CD4-positive, alpha-beta memory T cell (primary cell): ENCODE data around the gene IL17REL. TPM values are rescaled to one million over a fixed set of nuclear protein-coding genes. Genes with fewer than 3 reads are reported as not detected.

Experiments
- CTCF ChIA-PET: fragments of 350-600 bp; sonication (Branson Sonifier 250); formaldehyde crosslinking; loops from one replicate; lab custom pipeline; 2021; ENCODE audit warnings: inconsistent platforms; ENCODE audit not compliant: partially characterized antibody; lab: Charles Lee
- POLR2A ChIA-PET: fragments of 350-600 bp; sonication (Branson Sonifier 250); formaldehyde crosslinking; loops from one replicate; lab custom pipeline; 2021; ENCODE audit not compliant: partially characterized antibody; lab: Charles Lee
- DNase-seq, 5 donors: peaks; one replicate each; pipeline versions ENCODE4 v3.0.0 to v3.0.0-alpha.2; 2020 to 2022; ENCODE audit warnings: mixed read lengths in 1 of 5
- H3K27ac ChIP-seq: one replicate; pipeline ENCODE4 v1.7.0; 2013; ENCODE audit warnings: low read depth, low read length
- H3K27me3 ChIP-seq: 2 replicates; pipeline ENCODE4 v1.7.0; 2013; ENCODE audit warnings: mild to moderate bottlenecking, low read length, moderate library complexity; ENCODE audit not compliant: insufficient read depth
- H3K36me3 ChIP-seq: 2 replicates; pipeline ENCODE4 v1.7.0; 2013; ENCODE audit warnings: mild to moderate bottlenecking, low read length, moderate library complexity; ENCODE audit not compliant: insufficient read depth
- H3K4me1 ChIP-seq: 2 replicates; pipeline ENCODE4 v1.7.0; 2013; ENCODE audit warnings: mild to moderate bottlenecking, low read length, moderate library complexity; ENCODE audit not compliant: insufficient read depth
- H3K4me3 ChIP-seq, 2 donors: one replicate each; pipeline ENCODE4 v1.7.0; 2013; ENCODE audit warnings: low read length in 2 of 2, mild to moderate bottlenecking in 1 of 2
- H3K9me3 ChIP-seq, 2 donors: one replicate each; pipeline ENCODE4 v1.7.0; 2013; ENCODE audit warnings: low read length in 2 of 2, control low read depth in 1 of 2; ENCODE audit not compliant: control insufficient read depth in 1 of 2
- H3K27ac Mint-ChIP-seq, 7 donors: one replicate each; pipeline ENCODE4 v1.8.0; 2020 to 2021; ENCODE audit warnings: mixed read lengths in 7 of 7, mild to moderate bottlenecking in 6 of 7, inconsistent platforms in 3 of 7, moderate library complexity in 3 of 7
- H3K27me3 Mint-ChIP-seq, 2 donors: one replicate each; pipeline ENCODE4 v1.8.0; 2020 to 2021; ENCODE audit warnings: mixed read lengths in 2 of 2
- H3K36me3 Mint-ChIP-seq, 2 donors: one replicate each; pipeline ENCODE4 v1.8.0; 2020 to 2021; ENCODE audit warnings: mixed read lengths in 2 of 2, inconsistent platforms in 1 of 2, mild to moderate bottlenecking in 1 of 2
- H3K4me1 Mint-ChIP-seq, 4 donors: one replicate each; pipeline ENCODE4 v1.8.0; 2020 to 2021; ENCODE audit warnings: mixed read lengths in 4 of 4, mild to moderate bottlenecking in 1 of 4
- H3K4me3 Mint-ChIP-seq, 8 donors: one replicate each; pipeline ENCODE4 v1.8.0; 2020 to 2021; ENCODE audit warnings: mixed read lengths in 8 of 8, mild to moderate bottlenecking in 7 of 8, moderate library complexity in 6 of 8, inconsistent platforms in 3 of 8
- H3K9me3 Mint-ChIP-seq, 8 donors: one replicate each; pipeline ENCODE4 v1.8.0; 2020 to 2021; ENCODE audit warnings: mixed read lengths in 8 of 8, mild to moderate bottlenecking in 5 of 8, inconsistent platforms in 3 of 8, moderate library complexity in 1 of 8
- intact Hi-C: fragments of 100-400 bp; cut with micrococcal nuclease; formaldehyde crosslinking; loops from one replicate; pipeline ENCODE4 v1.15.1; 2023
- polyA plus RNA-seq, 2 donors: library from polyadenylated mRNA; unstranded; fragments of 300-500 nt; fragmentation: Illumina TruSeq; gene quantifications; one replicate each; pipeline ENCODE4 v1.2.3, GENCODE V29; 2021
- total RNA-seq, 2 experiments: library from RNA; stranded (reverse); gene quantifications; one replicate each; pipeline ENCODE4 v1.2.3, GENCODE V29; 2021

IL17REL gene
- total and polyA plus RNA-seq, 4 experiments from 2014 or later, result not detected

DNA sequence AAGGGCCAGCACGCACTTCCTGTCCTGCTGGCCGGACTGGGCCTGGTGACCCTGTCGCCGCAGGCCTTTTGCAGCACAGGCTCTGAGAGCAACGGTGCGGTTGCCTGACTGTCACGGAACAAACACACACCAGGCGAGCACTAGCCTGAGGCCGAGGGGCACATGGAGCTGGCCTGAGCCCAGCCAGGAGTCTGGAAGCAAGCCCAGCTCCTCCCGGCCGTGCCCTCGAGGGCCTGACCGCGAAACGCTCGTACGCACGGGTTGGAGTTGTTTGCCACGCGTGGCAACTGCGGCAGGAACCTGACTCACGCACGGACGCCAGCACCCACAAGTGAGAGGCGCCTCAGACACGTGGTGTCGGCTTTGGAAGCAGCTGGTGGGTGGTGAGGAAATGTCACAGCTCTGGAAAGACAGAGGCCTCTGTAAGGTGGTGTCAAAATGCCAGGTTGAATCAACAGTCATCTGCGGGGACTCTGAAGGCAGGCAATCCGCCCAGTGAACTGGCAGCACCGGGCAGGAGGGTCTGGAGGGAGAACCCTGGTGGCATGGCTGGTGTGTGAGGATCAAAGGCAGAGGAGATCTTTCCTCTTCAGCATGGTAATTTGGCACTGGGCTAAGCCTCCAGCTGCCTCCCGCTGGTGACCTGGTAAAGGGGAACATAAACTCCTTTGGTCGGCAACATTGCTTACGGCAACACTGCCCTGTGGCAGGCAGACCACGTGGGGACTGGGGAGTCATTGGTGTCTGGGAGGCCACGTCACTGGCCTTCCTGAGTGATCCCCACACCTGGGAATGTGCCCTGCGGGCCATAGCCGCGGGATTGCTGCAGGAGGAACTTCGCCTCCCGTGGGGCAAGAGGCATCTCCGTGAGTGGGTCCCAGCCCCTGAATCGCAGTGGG lies 15.3 kb upstream of the IL17REL start:
- no peak overlapping the region for H3K4me3 ChIP-seq
- peak; percentile 39 to 86 (median 46) for DNase-seq
- H3K27ac Mint-ChIP-seq, result peak overlapping the region in 5 of 7 donors; percentile 22 to 73 (median 45)
- CTCF ChIA-PET, result interaction anchor here (1.0 to 1.7 kb wide), 4 partner anchors 9 to 101 kb away, joined by 3 to 8 read pairs (median 4); no protein-coding TSS in a partner anchor
- no peaks in the 10 kb centered on the region for H3K36me3 Mint-ChIP-seq
- no peaks in the 10 kb centered on the region for H3K9me3 Mint-ChIP-seq
- H3K27me3 ChIP-seq, result no peaks in the 10 kb centered on the region
- no peak overlapping the region for H3K27ac ChIP-seq
- peaks cover 0 to 5% of the 10 kb centered on the region in 2 donors for H3K27me3 Mint-ChIP-seq
- H3K4me1 Mint-ChIP-seq, result peaks cover 3 to 11% (median 8%) of the 10 kb centered on the region in 4 donors
- H3K36me3 ChIP-seq, result no peaks in the 10 kb centered on the region
- H3K9me3 ChIP-seq, result no peaks in the 10 kb centered on the region
- H3K4me1 ChIP-seq, result peaks cover 18% of the 10 kb centered on the region
- POLR2A ChIA-PET, result interaction anchor here (0.9 to 1.6 kb wide), 3 partner anchors 10 to 61 kb away, joined by 3 to 4 read pairs (median 4); no protein-coding TSS in a partner anchor
- intact Hi-C loops, result no loop called here
- H3K4me3 Mint-ChIP-seq, result peak overlapping the region in 2 of 8 donors; percentile 31 to 65

DNA sequence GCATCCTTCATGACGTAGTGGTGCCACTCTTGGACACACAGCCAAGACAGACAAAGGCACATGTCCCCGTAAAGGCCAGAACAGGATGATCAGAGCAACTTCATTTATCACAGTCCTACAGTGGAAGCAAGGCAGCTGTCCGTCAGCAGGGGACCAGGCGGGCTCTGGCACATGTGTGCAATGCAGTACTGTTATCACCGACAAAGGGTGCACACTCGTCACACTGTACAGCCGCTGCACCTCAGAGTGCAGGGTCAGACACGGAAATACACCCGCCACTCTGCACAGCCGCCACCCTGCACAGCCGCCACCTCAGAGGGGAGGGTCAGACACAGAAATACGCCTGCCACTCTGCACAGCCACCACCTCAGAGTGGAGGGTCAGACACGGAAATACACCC lies 13.4 kb upstream of the IL17REL start:
- H3K36me3 Mint-ChIP-seq, result no peaks in the 10 kb centered on the region
- intact Hi-C loops, result no loop called here
- Histone ChIP-seq H3K9me3 (no peaks in the 10 kb centered on the region), H3K27me3 (no peaks in the 10 kb centered on the region), H3K4me1 (peaks cover 18% of the 10 kb centered on the region), H3K27ac (no peak overlapping the region), H3K4me3 (no peak overlapping the region), H3K36me3 (no peaks in the 10 kb centered on the region)
- H3K4me1 Mint-ChIP-seq, result peaks cover 3 to 11% (median 8%) of the 10 kb centered on the region in 4 donors
- H3K9me3 Mint-ChIP-seq, result no peaks in the 10 kb centered on the region
- no peak overlapping the region for H3K4me3 Mint-ChIP-seq
- H3K27me3 Mint-ChIP-seq, result peaks cover 0 to 5% of the 10 kb centered on the region in 2 donors
- no peak overlapping the region for H3K27ac Mint-ChIP-seq
- no peak for DNase-seq
- POLR2A ChIA-PET, result no interaction called here
- CTCF ChIA-PET, result no interaction called here

DNA sequence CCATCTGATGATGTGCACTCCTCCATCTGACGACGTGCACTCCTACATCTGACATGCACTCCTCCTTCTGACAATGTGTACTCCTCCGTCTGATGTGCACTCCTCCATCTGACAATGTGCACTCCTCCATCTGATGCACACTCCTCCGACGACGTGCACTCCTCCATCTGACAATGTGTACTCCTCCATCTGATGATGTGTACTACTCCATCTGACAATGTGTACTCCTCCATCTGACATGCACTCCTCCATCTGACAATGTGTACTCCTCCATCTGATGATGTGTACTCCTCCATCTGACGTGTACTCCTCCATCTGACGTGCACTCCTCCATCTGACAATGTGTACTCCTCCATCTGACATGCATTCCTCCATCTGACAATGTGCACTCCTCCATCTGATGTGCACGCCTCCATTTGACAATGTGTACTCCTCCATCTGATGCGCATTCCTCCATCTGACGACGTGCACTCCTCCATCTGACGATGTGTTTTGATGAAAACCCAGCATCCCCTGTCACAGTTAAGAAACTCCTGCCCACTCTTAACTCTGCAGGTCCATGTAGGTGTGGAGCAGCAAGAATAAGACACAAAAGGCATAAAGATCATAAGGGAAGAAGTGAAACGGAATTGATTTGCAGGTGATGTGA lies 9.7 kb upstream of the IL17REL start:
- ChIA-PET CTCF (no interaction called here), POLR2A (no interaction called here)
- peaks cover 0 to 20% (median 9%) of the 10 kb centered on the region in 4 donors for H3K4me1 Mint-ChIP-seq
- Histone ChIP-seq H3K36me3 (no peaks in the 10 kb centered on the region), H3K4me3 (no peak overlapping the region), H3K27me3 (no peaks in the 10 kb centered on the region), H3K9me3 (no peaks in the 10 kb centered on the region), H3K4me1 (peaks cover 25% of the 10 kb centered on the region), H3K27ac (no peak overlapping the region)
- intact Hi-C loops, result no loop called here
- H3K4me3 Mint-ChIP-seq, result no peak overlapping the region
- no peak for DNase-seq
- peaks cover 0 to 5% of the 10 kb centered on the region in 2 donors for H3K27me3 Mint-ChIP-seq
- no peak overlapping the region for H3K27ac Mint-ChIP-seq
- no peaks in the 10 kb centered on the region for H3K36me3 Mint-ChIP-seq
- H3K9me3 Mint-ChIP-seq, result no peaks in the 10 kb centered on the region

DNA sequence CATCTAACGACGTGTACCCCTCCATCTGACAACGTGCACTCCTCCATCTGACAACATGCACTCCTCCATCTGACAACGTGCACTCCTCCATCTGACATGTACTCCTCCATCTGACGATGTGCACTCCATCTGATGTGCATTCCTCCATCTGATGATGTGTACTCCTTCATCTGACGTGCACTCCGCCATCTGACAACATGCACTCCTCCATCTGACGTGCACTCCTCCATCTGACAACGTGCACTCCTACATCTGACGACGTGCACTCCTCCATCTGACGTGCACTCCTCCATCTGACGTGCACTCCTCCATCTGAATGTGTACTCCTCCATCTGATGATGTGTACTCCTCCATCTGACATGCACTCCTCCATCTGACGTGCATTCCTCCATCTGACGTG lies 8.0 kb upstream of the IL17REL start:
- Histone ChIP-seq H3K36me3 (no peaks in the 10 kb centered on the region), H3K27ac (no peak overlapping the region), H3K9me3 (no peaks in the 10 kb centered on the region), H3K4me1 (peaks cover 41% of the 10 kb centered on the region), H3K27me3 (no peaks in the 10 kb centered on the region), H3K4me3 (no peak overlapping the region)
- Mint-ChIP-seq H3K4me3 (no peak overlapping the region), H3K9me3 (no peaks in the 10 kb centered on the region), H3K27me3 (peaks cover 0 to 5% of the 10 kb centered on the region in 2 donors), H3K27ac (no peak overlapping the region), H3K4me1 (peaks cover 0 to 21% (median 9%) of the 10 kb centered on the region in 4 donors), H3K36me3 (no peaks in the 10 kb centered on the region)
- POLR2A ChIA-PET, result no interaction called here
- CTCF ChIA-PET, result no interaction called here
- intact Hi-C loops, result no loop called here
- DNase-seq, result no peak

DNA sequence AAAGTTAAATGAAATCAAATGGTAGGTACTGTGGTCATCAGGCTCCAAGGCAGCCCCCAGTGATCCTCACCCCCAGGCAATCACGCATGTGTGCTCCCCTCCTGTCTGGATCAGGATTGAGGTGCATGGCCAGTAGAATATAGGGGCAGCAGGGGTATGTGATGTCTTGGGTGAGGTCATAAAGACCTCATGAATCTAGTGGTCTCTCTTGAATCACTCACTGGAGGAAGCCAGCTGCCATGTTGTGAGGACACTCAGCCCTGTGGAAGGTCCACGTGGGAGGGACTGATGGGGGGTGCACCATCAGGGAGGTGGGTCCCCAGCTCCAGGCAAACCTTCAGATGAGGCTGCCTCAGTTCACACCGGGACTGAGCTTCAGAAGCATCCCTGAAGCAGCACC lies 6.8 kb upstream of the IL17REL start:
- Mint-ChIP-seq H3K27me3 (peaks cover 0 to under 1% of the 10 kb centered on the region in 2 donors), H3K4me3 (peak overlapping the region in 5 of 8 donors; percentile 38 to 83 (median 75)), H3K4me1 (peaks cover 0 to 21% (median 9%) of the 10 kb centered on the region in 4 donors), H3K36me3 (no peaks in the 10 kb centered on the region), H3K9me3 (no peaks in the 10 kb centered on the region), H3K27ac (peak overlapping the region; percentile 10 to 94 (median 82))
- intact Hi-C loops, result loop anchor here (10.0 kb wide), 1 partner anchor 195 kb away; the partner anchor contains the start of gene BRD1
- POLR2A ChIA-PET, result interaction anchor here (1.2 to 1.5 kb wide), 2 partner anchors 59 to 83 kb away, joined by 3 to 5 read pairs; partner anchors contain the start of gene PIM3
- H3K4me3 ChIP-seq, result no peak overlapping the region
- no peaks in the 10 kb centered on the region for H3K36me3 ChIP-seq
- H3K9me3 ChIP-seq, result no peaks in the 10 kb centered on the region
- peaks cover 50% of the 10 kb centered on the region for H3K4me1 ChIP-seq
- CTCF ChIA-PET, result interaction anchor here (2.0 to 2.3 kb wide), 2 partner anchors 8 to 11 kb away, joined by 5 to 8 read pairs; no protein-coding TSS in a partner anchor
- DNase-seq, result no peak
- peak overlapping the region; percentile 42 for H3K27ac ChIP-seq
- no peaks in the 10 kb centered on the region for H3K27me3 ChIP-seq

DNA sequence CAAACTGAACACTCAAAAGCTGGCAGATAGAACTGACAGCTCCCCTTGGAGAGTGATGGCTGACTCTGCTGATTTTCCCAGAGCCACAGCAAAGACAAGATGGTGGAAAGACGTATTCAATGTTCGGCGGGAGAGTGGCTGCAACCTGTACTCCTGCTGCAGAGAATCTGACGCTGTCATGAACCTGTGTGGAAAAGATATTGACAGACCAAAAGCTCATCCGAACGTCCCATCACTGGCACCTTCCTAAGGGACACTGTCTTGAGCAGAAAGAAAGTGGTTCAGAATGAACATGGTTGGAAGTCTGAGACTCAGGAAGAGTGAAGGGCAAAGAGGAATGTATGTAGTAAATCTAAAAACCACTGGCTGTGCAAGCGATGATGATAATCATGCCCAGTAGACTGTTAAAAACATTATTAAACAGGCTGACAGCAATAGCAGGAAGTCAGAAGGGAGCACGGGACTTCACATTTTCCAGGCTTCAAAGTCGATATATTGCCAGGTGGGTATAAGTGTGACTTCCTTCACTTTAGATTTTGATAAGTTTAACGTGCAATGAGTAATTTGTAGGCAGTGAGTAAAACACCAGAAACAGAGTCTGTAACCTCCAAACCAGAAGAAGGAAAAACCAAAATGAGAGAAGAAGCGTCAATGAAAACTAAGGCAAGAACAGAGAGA lies 6.2 kb upstream of the IL17REL start:
- POLR2A ChIA-PET, result interaction anchor here (1.0 to 1.7 kb wide), 5 partner anchors 9 to 82 kb away, joined by 3 to 6 read pairs (median 4); partner anchors contain the start of gene PIM3
- H3K36me3 Mint-ChIP-seq, result no peaks in the 10 kb centered on the region
- intact Hi-C loops, result loop anchor here (10.0 kb wide), 1 partner anchor 194 kb away; the partner anchor contains the start of gene BRD1

More for the DNA sequence above, 6.2 kb upstream of the IL17REL start:
- H3K27me3 ChIP-seq, result no peaks in the 10 kb centered on the region
- no peaks in the 10 kb centered on the region for H3K36me3 ChIP-seq
- H3K27me3 Mint-ChIP-seq, result no peaks in the 10 kb centered on the region
- H3K4me3 ChIP-seq, result peak overlapping the region in 1 of 2 donors; percentile 5
- peak; percentile 55 to 81 (median 57) for DNase-seq
- peaks cover 56% of the 10 kb centered on the region for H3K4me1 ChIP-seq
- CTCF ChIA-PET, result interaction anchor here (0.7 to 2.3 kb wide), 5 partner anchors 9 to 252 kb away, joined by 3 to 8 read pairs (median 4); no protein-coding TSS in a partner anchor
- peak overlapping the region; percentile 42 for H3K27ac ChIP-seq
- no peaks in the 10 kb centered on the region for H3K9me3 Mint-ChIP-seq
- H3K4me1 Mint-ChIP-seq, result peaks cover 3 to 21% (median 11%) of the 10 kb centered on the region in 4 donors
- H3K9me3 ChIP-seq, result no peaks in the 10 kb centered on the region
- H3K4me3 Mint-ChIP-seq, result peak overlapping the region; percentile 21 to 83 (median 69)
- peak overlapping the region; percentile 70 to 94 (median 86) for H3K27ac Mint-ChIP-seq
